ENCODE measurements around the gene GMPR2.
"Not testable (repeated sequence)": the region's sequence is repeated elsewhere in the genome, so short reads cannot be mapped to it uniquely, and the experiment has no call there.

GMPR2 gene

GRCh38 chr14:24219080-24219479, 13.6 kb upstream of the GMPR2 start:
- TF ChIP-seq, protein P1, sequence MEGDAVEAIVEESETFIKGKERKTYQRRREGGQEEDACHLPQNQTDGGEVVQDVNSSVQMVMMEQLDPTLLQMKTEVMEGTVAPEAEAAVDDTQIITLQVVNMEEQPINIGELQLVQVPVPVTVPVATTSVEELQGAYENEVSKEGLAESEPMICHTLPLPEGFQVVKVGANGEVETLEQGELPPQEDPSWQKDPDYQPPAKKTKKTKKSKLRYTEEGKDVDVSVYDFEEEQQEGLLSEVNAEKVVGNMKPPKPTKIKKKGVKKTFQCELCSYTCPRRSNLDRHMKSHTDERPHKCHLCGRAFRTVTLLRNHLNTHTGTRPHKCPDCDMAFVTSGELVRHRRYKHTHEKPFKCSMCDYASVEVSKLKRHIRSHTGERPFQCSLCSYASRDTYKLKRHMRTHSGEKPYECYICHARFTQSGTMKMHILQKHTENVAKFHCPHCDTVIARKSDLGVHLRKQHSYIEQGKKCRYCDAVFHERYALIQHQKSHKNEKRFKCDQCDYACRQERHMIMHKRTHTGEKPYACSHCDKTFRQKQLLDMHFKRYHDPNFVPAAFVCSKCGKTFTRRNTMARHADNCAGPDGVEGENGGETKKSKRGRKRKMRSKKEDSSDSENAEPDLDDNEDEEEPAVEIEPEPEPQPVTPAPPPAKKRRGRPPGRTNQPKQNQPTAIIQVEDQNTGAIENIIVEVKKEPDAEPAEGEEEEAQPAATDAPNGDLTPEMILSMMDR (IDR thresholded peaks at IDR 0.05; ENCODE audit: borderline replicate concordance, control extremely low read depth, extremely low read depth, insufficient read depth, missing control alignments) = no peak
- no peak for DNase-seq (ENCODE audit: low spot score)
- in situ Hi-C loops (cut with MboI; ENCODE audit: low sequenced_read_pairs, unreplicated experiment) = no loop called here

DNA sequence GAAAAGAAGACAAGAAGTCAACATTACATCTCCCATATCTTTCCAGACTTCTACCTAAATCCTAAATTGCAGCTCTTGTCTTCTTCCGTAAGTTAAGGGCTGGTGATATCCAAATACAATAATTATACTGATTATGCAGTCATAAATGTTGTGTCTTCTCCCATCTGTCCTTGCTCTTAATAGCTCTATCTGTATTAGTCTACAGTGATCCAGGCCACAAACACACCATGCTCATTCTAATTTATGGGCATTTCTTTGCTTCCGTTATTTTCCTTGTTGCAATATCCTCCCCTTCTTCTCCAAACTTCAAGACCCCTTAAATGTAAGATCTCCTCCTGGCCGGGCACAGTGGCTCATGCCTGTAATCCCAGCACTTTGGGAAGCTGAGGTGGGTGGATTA, 13.2 kb upstream of the GMPR2 start:
- in situ Hi-C loops (cut with MboI; ENCODE audit: low sequenced_read_pairs, unreplicated experiment) = no loop called here
- no peak for DNase-seq (ENCODE audit: low spot score)
- TF ChIP-seq, protein P1 (IDR thresholded peaks at IDR 0.05; ENCODE audit: borderline replicate concordance, control extremely low read depth, extremely low read depth, insufficient read depth, missing control alignments) = no peak

DNA sequence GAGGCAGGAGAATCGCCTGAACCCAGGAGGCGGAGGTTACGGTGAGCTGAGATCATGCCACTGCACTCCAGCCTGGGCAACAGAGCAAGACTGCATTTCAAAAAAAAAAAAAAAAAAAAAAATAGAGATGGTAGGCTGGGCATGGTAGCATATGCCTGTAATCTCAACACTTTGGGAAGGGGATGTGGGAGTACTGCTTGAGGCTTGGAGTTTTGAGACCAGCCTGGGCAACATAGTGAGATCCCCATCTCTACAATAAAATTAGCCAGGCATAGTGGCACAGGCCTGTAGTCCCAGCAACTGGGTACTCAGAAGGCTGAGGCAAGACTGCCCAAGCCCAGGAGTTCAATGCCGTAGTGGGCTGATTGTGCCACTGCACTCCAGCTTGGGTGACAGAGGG, 9.7 kb upstream of the GMPR2 start:
- in situ Hi-C loops (cut with MboI; ENCODE audit: low sequenced_read_pairs, unreplicated experiment); DNase-seq (ENCODE audit: low spot score): not testable (repeated sequence)

DNA sequence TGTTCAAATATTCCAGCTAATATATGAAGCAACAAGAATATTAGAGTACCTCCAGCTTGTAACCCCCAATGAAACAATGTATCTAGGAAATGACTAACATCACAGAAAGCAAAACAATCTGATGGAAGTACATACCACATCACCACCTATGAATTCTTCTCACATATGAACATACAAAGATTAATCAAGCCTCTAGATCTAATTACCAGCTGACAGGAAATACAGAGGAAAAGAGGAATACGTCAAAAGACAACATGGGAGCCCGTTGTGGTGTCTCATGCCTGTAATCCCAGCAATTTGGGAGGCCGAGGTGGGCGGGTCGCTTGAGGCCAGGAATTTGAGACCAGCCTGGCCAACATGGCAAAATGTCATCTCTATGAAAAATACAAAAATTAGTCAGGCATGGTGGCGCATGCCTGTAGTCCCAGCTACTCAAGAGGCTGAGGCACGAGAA, 8.1 kb upstream of the GMPR2 start:
- DNase-seq (ENCODE audit: low spot score) = no peak
- in situ Hi-C loops (cut with MboI; ENCODE audit: low sequenced_read_pairs, unreplicated experiment) = no loop called here
- TF ChIP-seq, protein P1 (IDR thresholded peaks at IDR 0.05; ENCODE audit: borderline replicate concordance, control extremely low read depth, extremely low read depth, insufficient read depth, missing control alignments) = no peak

DNA sequence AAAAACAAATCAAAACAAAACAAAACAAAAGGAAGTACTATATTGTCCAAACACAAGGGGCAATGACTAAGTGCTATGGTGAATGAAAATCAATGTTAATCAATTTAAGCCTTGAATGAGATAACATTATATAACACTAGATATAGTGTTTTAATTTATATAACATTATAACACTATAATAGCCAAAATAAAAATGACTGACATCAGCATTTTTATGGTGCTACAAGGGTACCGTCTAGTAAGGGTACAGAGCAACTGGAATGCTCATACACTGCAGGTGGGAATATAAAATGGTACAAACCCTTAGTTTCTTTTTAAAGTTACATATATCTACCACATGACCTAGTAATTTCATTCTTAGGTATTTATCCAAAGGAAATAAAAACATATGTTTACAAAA, 6.3 kb upstream of the GMPR2 start:
- in situ Hi-C loops (cut with MboI; ENCODE audit: low sequenced_read_pairs, unreplicated experiment) = no loop called here
- no peak for DNase-seq (ENCODE audit: low spot score)
- TF ChIP-seq, protein P1 (IDR thresholded peaks at IDR 0.05; ENCODE audit: borderline replicate concordance, control extremely low read depth, extremely low read depth, insufficient read depth, missing control alignments) = no peak

DNA sequence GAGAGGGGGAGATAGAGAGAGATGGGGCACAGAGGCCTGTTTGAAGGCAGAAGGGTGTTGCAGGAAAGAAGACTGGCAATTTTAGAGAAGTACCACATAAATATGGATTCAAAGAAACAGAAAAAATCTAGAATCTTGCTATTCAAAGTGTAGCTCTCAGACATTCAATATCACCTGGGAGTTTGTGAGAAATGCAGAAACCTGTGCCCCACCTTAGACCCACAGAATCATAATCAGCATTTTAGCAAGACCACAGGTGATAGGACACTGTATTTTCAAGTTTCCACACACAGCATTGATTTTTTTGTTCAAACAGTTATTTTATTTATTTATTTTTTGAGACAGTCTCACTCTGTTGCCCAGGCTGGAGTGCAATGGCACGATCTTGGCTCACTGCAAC, 3.8 kb upstream of the GMPR2 start:
- in situ Hi-C loops (cut with MboI; ENCODE audit: low sequenced_read_pairs, unreplicated experiment) = no loop called here
- no peak for DNase-seq (ENCODE audit: low spot score)
- TF ChIP-seq, protein P1 (IDR thresholded peaks at IDR 0.05; ENCODE audit: borderline replicate concordance, control extremely low read depth, extremely low read depth, insufficient read depth, missing control alignments) = no peak

GRCh38 chr14:24231263-24232120, 1.2 kb upstream of the GMPR2 start:
- in situ Hi-C loops (cut with MboI; ENCODE audit: low sequenced_read_pairs, unreplicated experiment) = no loop called here
- no peak for DNase-seq (ENCODE audit: low spot score)
- TF ChIP-seq, protein P1 (IDR thresholded peaks at IDR 0.05; ENCODE audit: borderline replicate concordance, control extremely low read depth, extremely low read depth, insufficient read depth, missing control alignments) = no peak
